A549 (cell line): Measurements from ENCODE around the gene CHKB. TPM values are rescaled to one million over a fixed set of nuclear protein-coding genes. Genes with fewer than 3 reads are reported as not detected.

ENCODE experiments used
- ATAC-seq, 2 experiments: fragments of 200-7000 bp in 1 of 2; fragments of >200 bp in 1 of 2; cut with Nextera tagmentation in 1 of 2; cut with Tn5 transposase in 1 of 2; 3 replicates each; pipeline versions ENCODE4 v1.8.0 to v1.9.1; 2018 to 2020; ENCODE audit warnings: mild to moderate bottlenecking in 1 of 2, moderate library complexity in 1 of 2
- CTCF ChIA-PET: fragments of 300-600 bp; sonication (Branson Sonifier 250); formaldehyde crosslinking; extraction: SDS; loops from one replicate; lab custom pipeline; 2021; ENCODE audit warnings: antibody characterized with exemption, inconsistent platforms; lab: Yijun Ruan, JAX
- POLR2A ChIA-PET: fragments of 350-600 bp; formaldehyde crosslinking; extraction: SDS; loops from one replicate; lab custom pipeline; 2021; ENCODE audit warnings: antibody characterized with exemption, inconsistent platforms; lab: Yijun Ruan, JAX
- DNase-seq, 2 experiments: peaks; one replicate each; pipeline versions ENCODE4 v3.0.0 to v3.0.0-alpha.2; 2011 to 2016; ENCODE audit warnings: low read depth in 1 of 2, low spot score in 1 of 2
- FAIRE-seq: peaks from 2 replicates; lab custom pipeline; 2011; peaks lifted over from hg19 to GRCh38; lab: Jason Lieb, UNC
- H3K27ac ChIP-seq, 2 experiments: fragments of >200 bp; sonication (Bioruptor Twin); formaldehyde crosslinking; 3 replicates each; pipeline ENCODE4 v1.5.1; 2016 to 2017
- H3K4me1 ChIP-seq: fragments of >200 bp; sonication (Bioruptor Twin); formaldehyde crosslinking; 3 replicates; pipeline ENCODE4 v1.6.1; 2016
- H3K4me2 ChIP-seq: fragments of >200 bp; sonication (Bioruptor Twin); formaldehyde crosslinking; 3 replicates; pipeline ENCODE4 v1.6.1; 2016
- H3K4me3 ChIP-seq: fragments of >200 bp; sonication (Bioruptor Twin); formaldehyde crosslinking; 3 replicates; pipeline ENCODE4 v1.5.1; 2016
- H3K9me3 ChIP-seq: fragments of >200 bp; sonication (Bioruptor Twin); formaldehyde crosslinking; 3 replicates; pipeline ENCODE4 v1.6.1; 2016
- BHLHE40 ChIP-seq: IDR thresholded peaks from 2 replicates; pipeline ENCODE4 v1.6.1; 2012; ENCODE audit warnings: low read depth, low read length, inconsistent platforms
- CHD2 ChIP-seq: fragments of 150-350 bp; IDR thresholded peaks from 2 replicates; pipeline ENCODE4 v1.6.1; 2014; ENCODE audit warnings: low read length; ENCODE audit not compliant: partially characterized antibody
- CHD4 ChIP-seq: fragments of 200-600 bp; sonication (generic); IDR thresholded peaks from 2 replicates; pipeline ENCODE4 v1.6.1; 2016; ENCODE audit warnings: antibody characterized with exemption, mild to moderate bottlenecking, borderline replicate concordance
- E2F6 ChIP-seq: IDR thresholded peaks from 2 replicates; pipeline ENCODE4 v1.6.1; 2012; ENCODE audit warnings: low read depth, borderline replicate concordance
- EP300 ChIP-seq, 2 experiments: fragments of >200 bp; sonication (Bioruptor Twin); formaldehyde crosslinking; IDR thresholded peaks; 2 replicates in 1 of 2; 3 replicates in 1 of 2; pipeline ENCODE4 v1.6.1; 2016 to 2017
- ESRRA ChIP-seq: fragments of 150-350 bp; IDR thresholded peaks from 2 replicates; pipeline ENCODE4 v1.6.1; 2014; ENCODE audit warnings: mild to moderate bottlenecking, low read length, borderline replicate concordance
- FOSL2 ChIP-seq, 2 experiments: fragments of 450-650 bp in 1 of 2; fragments of >200 bp in 1 of 2; sonication (Bioruptor Twin) in 1 of 2; formaldehyde crosslinking; IDR thresholded peaks; 2 replicates each; pipeline versions ENCODE4 v1.5.0 to v1.6.1; 2016 to 2020; ENCODE audit warnings: mild to moderate bottlenecking in 1 of 2, moderate library complexity in 1 of 2
- HDAC2 ChIP-seq: fragments of 200-600 bp; sonication (generic); IDR thresholded peaks from 2 replicates; pipeline ENCODE4 v1.6.1; 2016
- HES2 ChIP-seq: fragments of >200 bp; sonication (Bioruptor Twin); formaldehyde crosslinking; IDR thresholded peaks from 2 replicates; pipeline ENCODE4 v1.6.1; 2016
- HEYL ChIP-seq: fragments of 250-450 bp; sonication (Bioruptor Pico); IDR thresholded peaks from 2 replicates; pipeline ENCODE4 v1.8.0; 2021; ENCODE audit warnings: mild to moderate bottlenecking, moderate library complexity
- HOXA7 ChIP-seq: fragments of 250-450 bp; sonication (Bioruptor Pico); IDR thresholded peaks from 2 replicates; pipeline ENCODE4 v1.5.0; 2020; ENCODE audit warnings: mild to moderate bottlenecking, moderate library complexity
- JUN ChIP-seq, 2 experiments: fragments of >200 bp; sonication (Bioruptor Twin); formaldehyde crosslinking; IDR thresholded peaks; 2 replicates in 1 of 2; 3 replicates in 1 of 2; pipeline ENCODE4 v1.6.1; 2016 to 2017
- MAFK ChIP-seq: fragments of 450-650 bp; IDR thresholded peaks from 2 replicates; pipeline ENCODE4 v1.6.1; 2014; ENCODE audit not compliant: partially characterized antibody
- MAX ChIP-seq: IDR thresholded peaks from 2 replicates; pipeline ENCODE4 v1.6.1; 2012
- NPAS2 ChIP-seq: fragments of 250-450 bp; sonication (Bioruptor Pico); IDR thresholded peaks from 2 replicates; pipeline ENCODE4 v1.8.0; 2022; ENCODE audit warnings: mild to moderate bottlenecking, moderate library complexity, borderline replicate concordance
- POLR2A ChIP-seq: IDR thresholded peaks from 2 replicates; pipeline ENCODE4 v1.6.1; 2012; ENCODE audit warnings: mild to moderate bottlenecking, low read length
- RCOR1 ChIP-seq: fragments of 150-350 bp; IDR thresholded peaks from 2 replicates; pipeline ENCODE4 v1.6.1; 2014; ENCODE audit warnings: antibody characterized with exemption, low read length, low read depth
- RNF2 ChIP-seq: fragments of 200-600 bp; sonication (generic); IDR thresholded peaks from 2 replicates; pipeline ENCODE4 v1.6.1; 2016; ENCODE audit warnings: low read depth, mild to moderate bottlenecking, antibody characterized with exemption, moderate library complexity, borderline replicate concordance
- SMC3 ChIP-seq: fragments of >200 bp; sonication (Bioruptor Twin); formaldehyde crosslinking; IDR thresholded peaks from 3 replicates; pipeline ENCODE4 v1.6.1; 2018; ENCODE audit warnings: inconsistent platforms
- TP53 ChIP-seq: fragments of 250-450 bp; sonication (Bioruptor Pico); IDR thresholded peaks from 2 replicates; pipeline ENCODE4 v1.5.0; 2021; ENCODE audit warnings: mild to moderate bottlenecking, moderate library complexity
- ZC3H11A ChIP-seq: fragments of 450-650 bp; IDR thresholded peaks from 2 replicates; pipeline ENCODE4 v1.6.1; 2014; ENCODE audit warnings: antibody characterized with exemption, mild to moderate bottlenecking
- ZFP36 ChIP-seq: fragments of 450-650 bp; IDR thresholded peaks from 2 replicates; pipeline ENCODE4 v1.6.1; 2014; ENCODE audit warnings: borderline replicate concordance; ENCODE audit not compliant: partially characterized antibody
- ZSCAN20 ChIP-seq: fragments of 250-450 bp; sonication (Bioruptor Pico); IDR thresholded peaks from 2 replicates; pipeline ENCODE4 v1.8.0; 2022; ENCODE audit warnings: mild to moderate bottlenecking, moderate library complexity
- WGBS: methylation state at CpG from one replicate; pipeline ENCODE4 v1.1.6; 2017; ENCODE audit errors: missing lambda C conversion rate; 5-methylcytosine and 5-hydroxymethylcytosine counted together
- polyA plus RNA-seq, 4 experiments: library from polyadenylated mRNA; depleted of rRNA in 3 of 4; stranded (reverse); fragments of >200 nt; fragmentation: RNase III in 1 of 4; extraction: RNeasy Plus Mini Kit Qiagen cat#74134 plus additional on column Dnase treatment in 1 of 4; gene quantifications; 2 replicates in 3 of 4; 3 replicates in 1 of 4; pipeline ENCODE4 v1.2.3, GENCODE V29; 2011 to 2017
- TF ChIP-seq, protein P1 (sequence below): fragments of 250-450 bp; sonication (Bioruptor Pico); IDR thresholded peaks from 2 replicates; pipeline ENCODE4 v1.5.0; 2020; ENCODE audit warnings: low read depth, mild to moderate bottlenecking, moderate library complexity

CHKB gene
- polyA plus RNA-seq, 2 of the 4 experiments (the other 2 are of a cell fraction) = 16.4 to 25.8 TPM

- peaks cover 4% of the 10 kb centered on the region; the same call in 1 of the 3 replicates for H3K4me1 ChIP-seq
- no peak overlapping the region for H3K4me2 ChIP-seq
- POLR2A ChIA-PET = no interaction called here
- no peak overlapping the region for H3K4me3 ChIP-seq
- no peak for DNase-seq
- no peak for FAIRE-seq
- no CpG with 5 or more reads among the region's 20 CpGs for WGBS
- H3K9me3 ChIP-seq = no peaks in the 10 kb centered on the region
- no peak for ATAC-seq
- no peak for TF ChIP-seq BHLHE40
- no peak for TF ChIP-seq TP53 (CRISPR knock-in tag)
- no peak for TF ChIP-seq HEYL (CRISPR knock-in tag)
- H3K27ac ChIP-seq = no peak overlapping the region
- CTCF ChIA-PET = interaction anchor here (0.6 kb wide), 1 partner anchor 14 kb away, joined by 3 read pairs; no protein-coding TSS in a partner anchor
Measured at GRCh38 chr22:50605613-50606074, 23.0 kb upstream of the CHKB start.

DNA sequence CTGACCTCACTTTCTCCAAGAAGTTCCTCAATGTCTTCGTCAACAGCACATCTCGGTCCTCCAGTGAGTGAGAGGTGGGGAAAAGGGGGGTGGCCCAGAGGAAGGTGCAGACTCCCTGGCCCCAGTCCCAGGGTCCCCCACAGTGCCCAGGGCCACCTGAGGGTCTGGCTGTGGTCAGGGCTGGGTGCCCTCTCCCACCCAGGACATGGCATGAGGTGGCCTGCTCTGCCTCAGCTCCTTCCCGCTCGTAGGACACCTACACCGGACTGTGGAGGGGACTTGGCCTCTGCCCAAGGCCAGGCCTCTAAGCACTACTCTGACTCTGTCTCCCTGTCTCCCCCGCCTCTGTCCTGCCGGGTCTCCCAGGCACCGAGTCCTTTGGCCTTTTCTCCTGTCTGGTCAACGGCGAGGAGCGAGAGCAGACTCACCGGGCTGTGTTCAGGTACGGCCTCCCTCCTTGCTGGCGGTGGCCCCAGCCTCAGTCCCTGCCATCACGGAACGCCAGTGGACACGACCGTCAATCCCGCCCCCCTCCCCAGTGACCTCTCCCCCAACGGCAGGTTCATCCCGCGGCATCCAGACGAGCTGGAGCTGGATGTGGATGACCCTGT, 22.5 kb upstream of the CHKB start:
- no peak overlapping the region for H3K27ac ChIP-seq
- POLR2A ChIA-PET = no interaction called here
- TF ChIP-seq ESRRA = no peak
- TF ChIP-seq, all 56 proteins: peak for 0
- no peak for FAIRE-seq
- H3K4me1 ChIP-seq = peaks cover 4% of the 10 kb centered on the region; the same call in 1 of the 3 replicates
- H3K4me2 ChIP-seq = no peak overlapping the region
- ATAC-seq = no peak
- CTCF ChIA-PET = no interaction called here
- H3K9me3 ChIP-seq = no peaks in the 10 kb centered on the region
- WGBS = 84% methylated on average over 15 of the region's 23 CpGs
- no peak overlapping the region for H3K4me3 ChIP-seq
- no peak for DNase-seq

DNA sequence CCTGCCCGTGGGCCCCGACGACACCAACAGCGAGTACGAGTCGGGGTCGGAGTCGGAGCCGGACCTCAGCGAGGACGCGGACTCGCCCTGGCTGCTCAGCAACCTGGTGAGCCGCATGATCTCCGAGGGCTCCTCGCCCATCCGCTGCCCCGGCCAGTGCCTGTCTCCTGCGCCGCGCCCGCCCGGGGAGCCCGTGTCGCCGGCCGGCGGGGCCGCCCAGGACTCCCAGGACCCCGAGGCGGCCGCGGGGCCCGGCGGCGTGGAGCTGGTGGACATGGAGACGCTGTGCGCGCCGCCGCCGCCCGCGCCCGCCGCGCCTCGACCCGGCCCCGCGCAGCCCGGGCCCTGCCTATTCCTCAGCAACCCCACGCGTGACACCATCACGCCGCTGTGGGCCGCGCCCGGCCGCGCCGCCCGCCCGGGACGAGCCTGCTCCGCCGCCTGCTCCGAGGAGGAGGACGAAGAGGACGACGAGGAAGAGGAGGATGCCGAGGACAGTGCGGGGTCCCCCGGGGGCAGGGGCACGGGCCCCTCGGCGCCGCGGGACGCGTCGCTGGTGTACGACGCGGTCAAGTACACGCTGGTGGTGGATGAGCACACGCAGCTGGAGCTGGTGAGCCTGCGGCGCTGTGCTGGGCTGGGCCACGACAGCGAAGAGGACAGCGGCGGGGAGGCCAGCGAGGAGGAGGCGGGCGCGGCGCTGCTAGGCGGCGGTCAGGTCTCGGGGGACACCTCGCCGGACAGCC, 21.8 kb upstream of the CHKB start:
- POLR2A ChIA-PET = no interaction called here
- CTCF ChIA-PET = interaction anchor here (0.7 kb wide), 1 partner anchor 34 kb away, joined by 3 read pairs; no protein-coding TSS in a partner anchor
- no peak for FAIRE-seq

DNA sequence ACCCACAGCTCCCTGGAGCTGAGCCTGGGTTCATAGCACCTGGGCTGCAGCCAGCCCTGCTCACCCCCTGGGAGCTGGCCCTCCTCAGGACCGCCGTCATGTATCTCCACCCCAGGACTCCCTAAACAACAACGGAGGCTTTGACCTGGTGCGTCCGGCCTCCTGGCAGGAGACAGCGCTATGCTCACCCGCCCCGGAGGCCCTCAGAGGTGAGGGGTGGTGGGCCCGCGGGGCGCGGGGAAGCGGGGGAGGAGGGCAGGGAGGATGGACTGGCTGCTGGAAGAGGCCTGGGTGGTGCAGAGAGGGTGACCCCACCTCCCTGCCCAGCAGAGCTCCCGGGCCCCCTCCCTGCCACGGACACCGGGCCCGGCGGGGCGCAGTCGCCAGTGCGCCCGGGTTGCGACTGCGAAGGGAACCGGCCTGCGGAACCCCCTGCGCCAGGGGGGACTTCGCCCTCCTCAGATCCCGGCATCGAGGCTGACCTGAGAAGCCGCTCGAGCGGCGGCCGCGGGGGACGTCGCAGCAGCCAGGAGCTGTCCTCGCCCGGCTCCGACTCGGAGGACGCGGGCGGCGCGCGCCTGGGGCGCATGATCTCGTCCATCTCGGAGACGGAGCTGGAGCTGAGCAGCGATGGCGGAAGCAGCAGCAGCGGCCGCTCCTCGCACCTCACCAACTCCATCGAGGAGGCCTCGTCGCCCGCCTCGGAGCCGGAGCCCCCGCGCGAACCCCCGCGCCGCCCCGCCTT, 21.0 kb upstream of the CHKB start:
- Histone ChIP-seq H3K4me2 (no peak overlapping the region), H3K4me3 (no peak overlapping the region), H3K4me1 (peaks cover 4% of the 10 kb centered on the region; the same call in 1 of the 3 replicates), H3K9me3 (no peaks in the 10 kb centered on the region), H3K27ac (no peak overlapping the region)
- CTCF ChIA-PET = interaction anchor here (0.7 kb wide), 1 partner anchor 34 kb away, joined by 3 read pairs; no protein-coding TSS in a partner anchor
- TF ChIP-seq EP300 (IDR thresholded peaks at IDR 0.05) = no peak
- TF ChIP-seq ZSCAN20 (CRISPR knock-in tag) = no peak
- TF ChIP-seq CHD4 = no peak
- TF ChIP-seq RCOR1 = no peak
- no peak for TF ChIP-seq HES2
- TF ChIP-seq RNF2 = no peak
- no peak for TF ChIP-seq HDAC2
- TF ChIP-seq ZC3H11A = no peak
- TF ChIP-seq MAFK = no peak
- TF ChIP-seq FOSL2 (IDR thresholded peaks at IDR 0.05) = no peak
- no peak for TF ChIP-seq FOSL2 (CRISPR knock-in tag; IDR thresholded peaks at IDR 0.05)
- no peak for TF ChIP-seq HEYL (CRISPR knock-in tag)
- no peak for TF ChIP-seq NPAS2 (CRISPR knock-in tag)
- TF ChIP-seq, protein P1, sequence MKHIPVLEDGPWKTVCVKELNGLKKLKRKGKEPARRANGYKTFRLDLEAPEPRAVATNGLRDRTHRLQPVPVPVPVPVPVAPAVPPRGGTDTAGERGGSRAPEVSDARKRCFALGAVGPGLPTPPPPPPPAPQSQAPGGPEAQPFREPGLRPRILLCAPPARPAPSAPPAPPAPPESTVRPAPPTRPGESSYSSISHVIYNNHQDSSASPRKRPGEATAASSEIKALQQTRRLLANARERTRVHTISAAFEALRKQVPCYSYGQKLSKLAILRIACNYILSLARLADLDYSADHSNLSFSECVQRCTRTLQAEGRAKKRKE (CRISPR knock-in tag) = no peak
- ATAC-seq = no peak
- DNase-seq = no peak
- 97% methylated on average over 16 of the region's 70 CpGs for WGBS
- FAIRE-seq = no peak
- POLR2A ChIA-PET = no interaction called here

More for the DNA sequence above, 21.8 kb upstream of the CHKB start:
- H3K4me3 ChIP-seq = no peak overlapping the region
- ATAC-seq = no peak
- peaks cover 4% of the 10 kb centered on the region; the same call in 1 of the 3 replicates for H3K4me1 ChIP-seq
- 94% methylated on average over 60 of the region's 103 CpGs for WGBS
- no peak overlapping the region for H3K4me2 ChIP-seq
- DNase-seq = no peak
- no peak overlapping the region for H3K27ac ChIP-seq
- TF ChIP-seq CHD2 = no peak
- TF ChIP-seq RCOR1 = no peak
- no peak for TF ChIP-seq HES2
- no peak for TF ChIP-seq SMC3
- TF ChIP-seq MAX = no peak
- TF ChIP-seq E2F6 = no peak
- TF ChIP-seq CHD4 = no peak
- no peak for TF ChIP-seq POLR2A
- TF ChIP-seq HOXA7 (CRISPR knock-in tag) = no peak
- TF ChIP-seq ZFP36 = no peak
- TF ChIP-seq NPAS2 (CRISPR knock-in tag) = no peak
- no peak for TF ChIP-seq JUN (IDR thresholded peaks at IDR 0.05)
- H3K9me3 ChIP-seq = no peaks in the 10 kb centered on the region
